Measurements from ENCODE around the gene ACTR1B.

DNA sequence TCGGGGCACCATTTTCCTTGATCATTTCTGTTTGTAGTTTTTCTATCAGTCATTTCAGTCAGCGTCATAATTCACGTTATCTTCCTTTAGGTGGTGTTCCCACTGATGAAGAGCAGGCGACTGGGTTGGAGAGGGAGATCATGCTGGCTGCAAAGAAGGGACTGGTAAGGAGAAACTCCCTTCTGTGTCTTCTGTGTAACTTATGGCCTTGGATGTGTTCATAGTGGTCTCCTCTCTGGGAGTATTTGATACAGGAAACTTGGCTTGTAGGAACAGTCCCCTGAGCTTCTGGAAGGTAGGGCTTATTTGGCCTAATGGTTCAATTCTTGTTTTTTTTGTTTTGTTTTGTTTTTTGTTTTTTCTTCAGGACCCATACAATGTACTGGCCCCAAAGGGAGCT is 16.9 kb downstream of the ACTR1B start:
- TF ChIP-seq EP300 (IDR thresholded peaks at IDR 0.05; ENCODE audit: borderline replicate concordance) = no peak
- no peak for TF ChIP-seq YY1 (IDR thresholded peaks at IDR 0.05; ENCODE audit: low read depth)
- no peak for TF ChIP-seq RAD21 (IDR thresholded peaks at IDR 0.05; ENCODE audit: low read depth)
- TF ChIP-seq CREB1 (IDR thresholded peaks at IDR 0.05; ENCODE audit: low read depth) = no peak
- TF ChIP-seq, protein P1, sequence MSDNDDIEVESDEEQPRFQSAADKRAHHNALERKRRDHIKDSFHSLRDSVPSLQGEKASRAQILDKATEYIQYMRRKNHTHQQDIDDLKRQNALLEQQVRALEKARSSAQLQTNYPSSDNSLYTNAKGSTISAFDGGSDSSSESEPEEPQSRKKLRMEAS (IDR thresholded peaks at IDR 0.05) = no peak
- TF ChIP-seq, protein P2, sequence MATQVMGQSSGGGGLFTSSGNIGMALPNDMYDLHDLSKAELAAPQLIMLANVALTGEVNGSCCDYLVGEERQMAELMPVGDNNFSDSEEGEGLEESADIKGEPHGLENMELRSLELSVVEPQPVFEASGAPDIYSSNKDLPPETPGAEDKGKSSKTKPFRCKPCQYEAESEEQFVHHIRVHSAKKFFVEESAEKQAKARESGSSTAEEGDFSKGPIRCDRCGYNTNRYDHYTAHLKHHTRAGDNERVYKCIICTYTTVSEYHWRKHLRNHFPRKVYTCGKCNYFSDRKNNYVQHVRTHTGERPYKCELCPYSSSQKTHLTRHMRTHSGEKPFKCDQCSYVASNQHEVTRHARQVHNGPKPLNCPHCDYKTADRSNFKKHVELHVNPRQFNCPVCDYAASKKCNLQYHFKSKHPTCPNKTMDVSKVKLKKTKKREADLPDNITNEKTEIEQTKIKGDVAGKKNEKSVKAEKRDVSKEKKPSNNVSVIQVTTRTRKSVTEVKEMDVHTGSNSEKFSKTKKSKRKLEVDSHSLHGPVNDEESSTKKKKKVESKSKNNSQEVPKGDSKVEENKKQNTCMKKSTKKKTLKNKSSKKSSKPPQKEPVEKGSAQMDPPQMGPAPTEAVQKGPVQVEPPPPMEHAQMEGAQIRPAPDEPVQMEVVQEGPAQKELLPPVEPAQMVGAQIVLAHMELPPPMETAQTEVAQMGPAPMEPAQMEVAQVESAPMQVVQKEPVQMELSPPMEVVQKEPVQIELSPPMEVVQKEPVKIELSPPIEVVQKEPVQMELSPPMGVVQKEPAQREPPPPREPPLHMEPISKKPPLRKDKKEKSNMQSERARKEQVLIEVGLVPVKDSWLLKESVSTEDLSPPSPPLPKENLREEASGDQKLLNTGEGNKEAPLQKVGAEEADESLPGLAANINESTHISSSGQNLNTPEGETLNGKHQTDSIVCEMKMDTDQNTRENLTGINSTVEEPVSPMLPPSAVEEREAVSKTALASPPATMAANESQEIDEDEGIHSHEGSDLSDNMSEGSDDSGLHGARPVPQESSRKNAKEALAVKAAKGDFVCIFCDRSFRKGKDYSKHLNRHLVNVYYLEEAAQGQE (IDR thresholded peaks at IDR 0.05; ENCODE audit: low read depth) = no peak
- TF ChIP-seq NFIC (IDR thresholded peaks at IDR 0.05) = no peak
- TF ChIP-seq CEBPB (IDR thresholded peaks at IDR 0.05) = no peak
- TF ChIP-seq ZBTB7A (IDR thresholded peaks at IDR 0.05; ENCODE audit: low read depth) = no peak

Measured in Ishikawa (cell line).